NCI-H82 (cell line): Measurements from ENCODE around the gene EML5.

Experiments
- DNase-seq: peaks from one replicate; lab custom pipeline; 2025; lab: John Stamatoyannopoulos, UW

Gene EML5

GRCh38 chr14:88710709-88711108, 82.0 kb downstream of the EML5 start:
- DNase-seq, result no peak

DNA sequence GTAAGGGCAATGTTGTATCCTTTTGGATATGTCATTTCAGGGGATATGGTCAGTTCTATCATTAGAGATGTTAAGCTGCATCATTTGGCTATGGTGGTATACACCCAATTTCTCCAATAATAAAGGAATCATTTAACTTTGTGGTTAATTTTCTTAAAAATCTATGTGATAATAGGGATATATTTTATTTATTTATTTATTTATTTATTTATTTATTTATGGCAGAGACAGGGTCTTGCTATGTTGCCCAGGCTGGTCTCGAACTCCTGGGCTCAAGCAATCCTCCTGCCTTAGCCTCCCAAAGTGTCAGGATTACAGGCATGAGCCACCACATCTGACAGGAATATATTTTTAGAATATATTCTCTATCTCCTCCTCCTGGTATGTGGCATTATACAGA, 85.7 kb downstream of the EML5 start:
- no peak for DNase-seq

- DNase-seq, result no peak
Measured at GRCh38 chr14:88706425-88706824, 86.3 kb downstream of the EML5 start.

- DNase-seq, result no peak
Measured at GRCh38 chr14:88698651-88699050, 94.1 kb downstream of the EML5 start.

GRCh38 chr14:88695870-88696269, 96.9 kb downstream of the EML5 start:
- no peak for DNase-seq

GRCh38 chr14:88688386-88688785, 104.4 kb downstream of the EML5 start:
- no peak for DNase-seq

DNA sequence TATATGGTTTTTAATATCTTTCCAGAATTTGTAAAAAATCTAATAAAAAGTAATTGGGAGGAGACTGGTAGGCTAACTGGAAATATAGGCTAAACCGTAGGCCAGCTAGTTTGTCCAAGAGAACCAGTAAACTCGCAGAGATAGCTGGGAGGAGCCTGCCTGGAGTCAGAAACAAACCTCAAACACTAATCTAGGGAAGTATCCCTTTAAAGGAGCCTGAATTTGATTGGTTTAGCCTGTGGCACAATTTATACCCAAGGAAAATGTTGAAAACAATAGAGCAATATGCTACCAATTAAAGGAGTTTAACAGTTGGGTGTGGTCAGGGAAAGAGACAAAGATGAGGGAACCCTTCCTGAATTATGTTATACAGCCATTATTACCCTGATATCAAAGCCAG, 109.6 kb downstream of the EML5 start:
- DNase-seq, result no peak

DNA sequence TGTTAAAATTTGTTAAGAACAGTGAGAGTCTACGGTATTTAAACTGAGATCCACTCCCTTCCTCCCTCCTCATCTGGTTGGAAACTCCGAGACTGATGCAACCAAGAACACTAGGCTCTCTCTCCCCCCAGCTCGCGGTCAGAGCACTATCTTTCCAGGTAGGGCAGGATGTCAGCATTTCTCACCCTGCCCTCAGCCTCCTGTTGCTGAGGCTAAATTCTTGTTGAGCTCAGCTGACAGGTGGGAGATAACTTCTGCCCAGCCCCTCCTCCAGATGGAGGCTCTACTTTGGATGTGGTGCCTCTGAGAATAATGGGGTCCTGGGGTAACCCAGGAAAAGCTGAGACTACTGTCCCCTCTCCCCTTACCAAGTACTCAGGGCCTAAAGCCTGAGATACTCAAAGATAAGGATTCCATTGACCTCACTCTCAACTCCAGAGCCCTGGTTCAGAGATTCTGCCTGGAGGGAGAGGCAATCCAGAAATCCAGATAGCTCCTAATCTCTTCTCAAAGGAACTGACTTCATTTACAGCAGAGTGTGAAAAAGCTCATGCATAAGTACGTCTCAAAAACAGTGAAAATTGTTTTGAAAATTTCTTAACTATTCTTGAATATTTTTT, 110.1 kb downstream of the EML5 start:
- DNase-seq, result no peak

- DNase-seq, result no peak
Measured at GRCh38 chr14:88681755-88682494, 110.8 kb downstream of the EML5 start.

DNA sequence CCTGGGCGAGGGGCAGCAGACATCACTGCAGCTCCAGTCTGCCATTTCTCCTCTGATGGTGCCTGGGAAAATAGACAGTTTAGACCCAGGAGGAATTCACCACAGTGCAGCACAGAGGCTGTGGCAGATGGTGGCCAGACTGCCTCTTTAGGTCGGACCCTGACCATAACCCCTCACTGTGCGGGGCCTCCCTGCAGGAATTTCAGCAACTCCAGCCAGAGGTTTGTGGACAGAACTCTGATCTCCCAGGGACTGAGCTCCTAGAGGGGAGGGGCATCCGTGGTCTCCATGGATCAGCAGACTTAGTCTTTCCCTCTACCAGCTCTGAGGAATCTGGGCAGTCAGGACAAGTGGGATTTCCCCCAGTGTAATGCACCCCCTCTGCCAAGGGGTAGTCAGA, 123.4 kb downstream of the EML5 start:
- no peak for DNase-seq

GRCh38 chr14:88668448-88669116, 124.2 kb downstream of the EML5 start:
- DNase-seq, result no peak

- peak; percentile 88 for DNase-seq
Measured at GRCh38 chr14:88667555-88668273, 125.0 kb downstream of the EML5 start.

DNA sequence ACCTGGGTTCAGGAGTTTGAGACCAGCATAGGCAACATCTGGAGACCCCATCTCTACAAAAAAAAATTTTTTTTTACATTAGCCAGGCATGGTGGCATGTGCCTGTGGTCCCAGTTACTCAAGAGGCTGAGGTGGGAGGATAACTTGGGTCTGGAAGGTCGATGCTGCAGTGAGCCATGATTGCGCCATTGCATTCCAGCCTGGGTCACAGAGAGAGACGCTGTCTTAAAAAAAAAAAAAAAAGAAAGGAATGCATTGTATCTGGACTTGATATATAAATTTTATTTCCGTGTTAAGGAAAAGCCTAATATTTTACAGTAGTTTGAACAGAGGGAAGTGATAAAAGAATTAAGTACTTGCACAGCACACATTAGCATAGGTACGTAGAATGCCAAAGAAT, 132.7 kb downstream of the EML5 start:
- DNase-seq, result no peak

- no peak for DNase-seq
Measured at GRCh38 chr14:88639221-88639620, 153.5 kb downstream of the EML5 start.

DNA sequence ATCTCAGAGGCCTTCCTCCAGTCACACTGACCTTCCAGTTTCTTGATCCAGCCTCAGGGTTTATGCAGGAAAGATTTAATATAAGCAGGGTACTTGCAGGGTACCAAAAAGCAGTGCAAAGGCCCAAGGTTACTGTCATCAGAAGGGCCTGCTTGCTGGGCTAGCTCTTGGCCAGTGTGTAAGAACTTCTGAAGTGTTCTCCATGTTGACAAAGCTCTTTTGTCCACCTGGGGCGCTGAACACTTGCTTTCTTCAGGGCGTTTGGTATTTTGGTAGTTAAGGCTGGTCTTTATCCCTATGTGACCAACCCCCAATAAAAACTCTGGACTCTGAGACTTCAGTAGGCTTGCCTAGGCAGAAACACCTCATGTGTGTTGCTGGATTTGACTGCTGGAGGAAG, 160.2 kb downstream of the EML5 start:
- no peak for DNase-seq

- DNase-seq, result no peak
Measured at GRCh38 chr14:88631091-88631490, 161.7 kb downstream of the EML5 start.

DNA sequence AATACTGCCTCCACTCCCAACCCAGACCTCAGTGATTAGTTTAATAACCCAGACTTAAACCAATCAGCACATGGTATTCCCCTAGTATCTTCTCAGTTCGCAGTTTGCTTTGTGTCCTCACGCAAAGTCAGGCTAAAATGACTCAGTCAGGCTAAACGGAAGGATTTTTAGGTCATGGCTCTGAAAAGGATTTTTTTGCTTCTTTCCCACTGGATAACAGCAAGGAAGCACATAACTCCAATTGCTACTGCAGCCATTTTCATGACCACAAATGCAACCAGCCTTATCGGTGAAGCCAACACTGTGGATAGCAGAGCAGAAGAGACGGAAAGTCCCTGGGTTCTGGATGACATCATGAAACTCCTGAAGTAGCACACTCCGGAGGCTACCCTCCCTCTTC, 162.2 kb downstream of the EML5 start:
- peak; percentile 4 for DNase-seq

GRCh38 chr14:88628462-88628861, 164.3 kb downstream of the EML5 start:
- DNase-seq, result no peak

DNA sequence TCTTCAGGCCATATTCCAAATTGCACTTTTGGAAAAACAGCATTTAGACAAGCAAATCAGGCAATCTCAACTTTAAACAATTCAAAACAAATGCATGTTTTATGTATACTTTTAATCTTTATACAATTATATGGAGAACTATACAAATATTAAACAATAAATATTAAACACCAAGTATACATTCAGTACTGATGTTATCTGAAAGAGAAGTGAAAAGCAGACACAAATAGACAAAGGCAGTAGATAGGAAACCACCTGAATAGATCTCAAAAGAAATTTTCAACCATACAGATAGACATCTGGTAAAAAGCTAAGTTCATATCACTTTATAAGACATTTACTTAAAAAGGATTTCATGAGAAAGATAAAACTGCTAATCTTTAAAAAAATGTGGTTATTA, 164.7 kb downstream of the EML5 start:
- DNase-seq, result no peak

GRCh38 chr14:88625671-88626070, 167.1 kb downstream of the EML5 start:
- no peak for DNase-seq

GRCh38 chr14:88621100-88621499, 171.7 kb downstream of the EML5 start:
- DNase-seq, result no peak

- no peak for DNase-seq
Measured at GRCh38 chr14:88618476-88618875, 174.3 kb downstream of the EML5 start.

GRCh38 chr14:88617479-88617878, 175.3 kb downstream of the EML5 start:
- DNase-seq, result no peak
